IMR-90 (cell line): Measurements from ENCODE around the gene CAMK2G. TPM values are rescaled to one million over a fixed set of nuclear protein-coding genes. Genes with fewer than 3 reads are reported as not detected.

ENCODE experiments used
- ATAC-seq: fragments of 200-7000 bp; cut with Tn5 transposase; 2 replicates; pipeline ENCODE4 v1.9.1; 2020; ENCODE audit warnings: low read depth, mild to moderate bottlenecking, moderate library complexity
- BruUV-seq: library from RNA; stranded (reverse); fragments of 400-500 nt; replicated peaks from 2 replicates; lab custom pipeline; 2021; lab: Mats Ljungman, UMichigan
- CTCF ChIA-PET: fragments of 300-600 bp; formaldehyde crosslinking; extraction: SDS; loops from one replicate; lab custom pipeline; 2021; ENCODE audit warnings: antibody characterized with exemption; lab: Yijun Ruan, JAX
- POLR2A ChIA-PET: fragments of 300-600 bp; sonication (Branson Sonifier 250); formaldehyde crosslinking; loops from one replicate; lab custom pipeline; 2022; ENCODE audit warnings: antibody characterized with exemption; ENCODE audit not compliant: unreplicated experiment; lab: Charles Lee
- DNase-seq: peaks from one replicate; pipeline ENCODE4 v3.0.0; 2013
- H2AFZ ChIP-seq: replicated peaks from 2 replicates; pipeline ENCODE3; 2013; ENCODE audit warnings: low read length, mild to moderate bottlenecking; ENCODE audit not compliant: poor library complexity
- H2AK5ac ChIP-seq: 2 replicates; pipeline ENCODE4 v1.6.1; 2013; ENCODE audit warnings: low read depth, low read length, inconsistent platforms
- H2AK9ac ChIP-seq: replicated peaks from 2 replicates; pipeline ENCODE3; 2013; ENCODE audit warnings: mild to moderate bottlenecking, low read depth, low read length, moderate library complexity; ENCODE audit not compliant: poor library complexity
- H2BK120ac ChIP-seq: 2 replicates; pipeline ENCODE4 v1.6.1; 2013; ENCODE audit warnings: low read depth, low read length, inconsistent platforms
- H2BK15ac ChIP-seq: 3 replicates; pipeline ENCODE4 v1.6.1; 2013; ENCODE audit warnings: low read depth, low read length, inconsistent platforms
- H2BK20ac ChIP-seq: 2 replicates; pipeline ENCODE4 v1.6.1; 2013; ENCODE audit warnings: low read depth, mild to moderate bottlenecking, inconsistent platforms, low read length, moderate library complexity
- H2BK5ac ChIP-seq: 2 replicates; pipeline ENCODE4 v1.6.1; 2013; ENCODE audit warnings: mild to moderate bottlenecking, low read depth, low read length, inconsistent platforms; ENCODE audit not compliant: poor library complexity, severe bottlenecking
- H3K14ac ChIP-seq: replicated peaks from 2 replicates; pipeline ENCODE4 v1.6.1; 2013; ENCODE audit warnings: low read depth, low read length, inconsistent platforms
- H3K18ac ChIP-seq: 2 replicates; pipeline ENCODE4 v1.6.1; 2013; ENCODE audit warnings: low read depth, low read length, control low read depth
- H3K23ac ChIP-seq: 2 replicates; pipeline ENCODE4 v1.6.1; 2013; ENCODE audit warnings: low read depth, low read length, inconsistent platforms
- H3K27ac ChIP-seq: 2 replicates; pipeline ENCODE4 v1.5.1; 2013; ENCODE audit warnings: mild to moderate bottlenecking, control low read depth, low read length; ENCODE audit not compliant: insufficient read depth
- H3K27me3 ChIP-seq: 2 replicates; pipeline ENCODE4 v1.6.1; 2013; ENCODE audit warnings: low read length; ENCODE audit not compliant: control insufficient read depth, insufficient read depth
- H3K36me3 ChIP-seq: 2 replicates; pipeline ENCODE4 v1.6.1; 2013; ENCODE audit warnings: low read length, mixed read lengths; ENCODE audit not compliant: control insufficient read depth, insufficient read depth
- H3K4ac ChIP-seq: 2 replicates; pipeline ENCODE4 v1.6.1; 2013; ENCODE audit warnings: low read depth, low read length, inconsistent platforms
- H3K4me1 ChIP-seq: 2 replicates; pipeline ENCODE4 v1.6.1; 2013; ENCODE audit warnings: low read length, mixed read lengths; ENCODE audit not compliant: control insufficient read depth, insufficient read depth
- H3K4me2 ChIP-seq: 2 replicates; pipeline ENCODE4 v1.6.1; 2013; ENCODE audit warnings: low read depth, mild to moderate bottlenecking, control low read depth, low read length, moderate library complexity
- H3K4me3 ChIP-seq: 2 replicates; pipeline ENCODE4 v1.5.1; 2013; ENCODE audit warnings: low read depth, mild to moderate bottlenecking, control low read depth, low read length, moderate library complexity; ENCODE audit not compliant: insufficient read depth
- H3K56ac ChIP-seq: 2 replicates; pipeline ENCODE4 v1.6.1; 2013; ENCODE audit warnings: low read length, inconsistent platforms; ENCODE audit not compliant: insufficient read depth; ENCODE audit errors: extremely low read depth
- H3K79me1 ChIP-seq, 2 experiments: 2 replicates each; pipeline ENCODE4 v1.6.1; 2013; ENCODE audit warnings: low read length in 2 of 2, inconsistent platforms in 1 of 2, low read depth in 1 of 2
- H3K9ac ChIP-seq: 2 replicates; pipeline ENCODE4 v1.6.1; 2013; ENCODE audit warnings: low read depth, low read length, control low read depth
- H3K9me1 ChIP-seq: 2 replicates; pipeline ENCODE4 v1.6.1; 2013; ENCODE audit warnings: low read length, inconsistent platforms; ENCODE audit not compliant: insufficient read depth
- H3K9me3 ChIP-seq: 2 replicates; pipeline ENCODE4 v1.6.1; 2013; ENCODE audit warnings: low read length; ENCODE audit not compliant: control insufficient read depth, insufficient read depth
- H4K20me1 ChIP-seq: 2 replicates; pipeline ENCODE4 v1.6.1; 2013; ENCODE audit warnings: low read length, inconsistent platforms; ENCODE audit not compliant: insufficient read depth
- H4K5ac ChIP-seq: 2 replicates; pipeline ENCODE4 v1.6.1; 2013; ENCODE audit warnings: mild to moderate bottlenecking, low read depth, low read length, control low read depth
- H4K8ac ChIP-seq, 2 experiments: 2 replicates each; pipeline ENCODE4 v1.6.1; 2013; ENCODE audit warnings: low read depth in 2 of 2, low read length in 2 of 2, control low read depth in 1 of 2, inconsistent platforms in 1 of 2
- H4K91ac ChIP-seq: 2 replicates; pipeline ENCODE4 v1.6.1; 2013; ENCODE audit warnings: low read depth, low read length, inconsistent platforms; ENCODE audit not compliant: insufficient read depth
- BHLHE40 ChIP-seq: fragments of 150-350 bp; IDR thresholded peaks from 2 replicates; pipeline ENCODE4 v1.6.1; 2016; ENCODE audit warnings: mild to moderate bottlenecking, low read depth, low read length
- CEBPB ChIP-seq: IDR thresholded peaks from 2 replicates; pipeline ENCODE4 v1.6.1; 2012; ENCODE audit warnings: low read depth, low read length, improper control_type of control experiment
- CTCF ChIP-seq: conservative IDR thresholded peaks from 2 replicates; pipeline ENCODE4 v1.5.1; 2012; ENCODE audit warnings: mild to moderate bottlenecking, low read depth, low read length, improper control_type of control experiment
- FOS ChIP-seq: fragments of 150-350 bp; IDR thresholded peaks from 2 replicates; pipeline ENCODE4 v1.6.1; 2016; ENCODE audit warnings: low read depth, low read length
- MAFK ChIP-seq: IDR thresholded peaks from 2 replicates; pipeline ENCODE4 v1.6.1; 2012; ENCODE audit warnings: low read depth, low read length, improper control_type of control experiment
- MAZ ChIP-seq: IDR thresholded peaks from 2 replicates; pipeline ENCODE4 v1.6.1; 2012; ENCODE audit warnings: low read depth, mild to moderate bottlenecking, low read length, improper control_type of control experiment, moderate library complexity, borderline replicate concordance
- MXI1 ChIP-seq: IDR thresholded peaks from 2 replicates; pipeline ENCODE4 v1.6.1; 2012; ENCODE audit warnings: low read depth, mild to moderate bottlenecking, low read length, moderate library complexity, borderline replicate concordance
- NFE2L2 ChIP-seq: fragments of 150-350 bp; IDR thresholded peaks from 2 replicates; pipeline ENCODE4 v1.6.1; 2016; ENCODE audit warnings: low read depth, mild to moderate bottlenecking, low read length
- POLR2A ChIP-seq: IDR thresholded peaks from 2 replicates; pipeline ENCODE4 v1.6.1; 2012; ENCODE audit warnings: mild to moderate bottlenecking, low read depth, low read length
- RAD21 ChIP-seq: IDR thresholded peaks from 2 replicates; pipeline ENCODE4 v1.6.1; 2012; ENCODE audit warnings: low read length, improper control_type of control experiment
- RCOR1 ChIP-seq: IDR thresholded peaks from 2 replicates; pipeline ENCODE4 v1.6.1; 2012; ENCODE audit warnings: mild to moderate bottlenecking, low read length, improper control_type of control experiment; ENCODE audit not compliant: insufficient replicate concordance
- RFX5 ChIP-seq: IDR thresholded peaks from 2 replicates; pipeline ENCODE4 v1.8.0; 2012; ENCODE audit warnings: low read depth, mild to moderate bottlenecking, low read length, moderate library complexity
- SMC3 ChIP-seq: fragments of 150-350 bp; IDR thresholded peaks from 2 replicates; pipeline ENCODE4 v1.6.1; 2016; ENCODE audit warnings: low read depth, mild to moderate bottlenecking, antibody characterized with exemption, low read length, moderate library complexity
- USF2 ChIP-seq: fragments of 150-350 bp; IDR thresholded peaks from 2 replicates; pipeline ENCODE4 v1.6.1; 2017; ENCODE audit warnings: mild to moderate bottlenecking, antibody characterized with exemption, low read length, low read depth
- WGBS, 2 experiments: methylation state at CpG; one replicate each; pipeline versions ENCODE4 v1.1.5 to v1.1.7; 2013; ENCODE audit warnings: missing lambda C conversion rate in 2 of 2; ENCODE audit not compliant: insufficient read length in 1 of 2; ENCODE audit errors: extremely low coverage in 2 of 2; 5-methylcytosine and 5-hydroxymethylcytosine counted together
- dilution Hi-C: fragments of 300-500 bp; cut with HindIII; formaldehyde crosslinking; loops from one replicate; pipeline ENCODE4 v1.14.3; 2018; ENCODE audit warnings: low sequenced_read_pairs; ENCODE audit not compliant: unreplicated experiment
- in situ Hi-C: fragments of 300-500 bp; cut with MboI; formaldehyde crosslinking; loops from 3 replicates; pipeline ENCODE4 v1.14.3; 2019; ENCODE audit warnings: low sequenced_read_pairs, inconsistent platforms, mixed read lengths
- intact Hi-C: fragments of 100-400 bp; cut with micrococcal nuclease; formaldehyde crosslinking; loops from 2 replicates; pipeline ENCODE4 v1.10.0; 2022
- polyA plus RNA-seq, 3 experiments: library from polyadenylated mRNA; depleted of rRNA; stranded (reverse); fragments of >200 nt; gene quantifications; 2 replicates each; pipeline ENCODE4 v1.2.3, GENCODE V29; 2012; ENCODE audit warnings: low replicate concordance in 1 of 3
- total RNA-seq: library from RNA; depleted of rRNA; stranded (reverse); fragments of >200 nt; gene quantifications from 2 replicates; pipeline ENCODE4 v1.2.3, GENCODE V29; 2012

The CAMK2G gene
- total and polyA plus RNA-seq, 2 of the 4 experiments (the other 2 are of a cell fraction): 20.4 to 25.4 TPM

- dilution Hi-C loops: no loop called here
- H3K4me1 ChIP-seq: peaks cover 3% of the 10 kb centered on the region
- POLR2A ChIA-PET: no interaction called here
- TF ChIP-seq RCOR1: no peak
- TF ChIP-seq RFX5: no peak
- no peak for TF ChIP-seq BHLHE40
- no peak for TF ChIP-seq FOS
- no peak for TF ChIP-seq POLR2A
- no peak for TF ChIP-seq USF2
- no peak for TF ChIP-seq CTCF
- TF ChIP-seq CEBPB: no peak
- TF ChIP-seq RAD21: no peak
- TF ChIP-seq MXI1: no peak
- no peak for TF ChIP-seq NFE2L2
- no peak for TF ChIP-seq MAZ
- no peak for TF ChIP-seq SMC3
- no peak for TF ChIP-seq MAFK
Observed at GRCh38 chr10:73865459-73866442, 8.6 kb downstream of the CAMK2G start.

More at GRCh38 chr10:73865459-73866442, 8.6 kb downstream of the CAMK2G start:
- H3K27me3 ChIP-seq: no peaks in the 10 kb centered on the region
- no peak overlapping the region for H3K18ac ChIP-seq
- no peak overlapping the region for H4K8ac ChIP-seq
- no peak overlapping the region for H2BK20ac ChIP-seq
- peaks cover 38% of the 10 kb centered on the region for H3K36me3 ChIP-seq
- no peak overlapping the region for H3K4me2 ChIP-seq
- no peak overlapping the region for H3K9ac ChIP-seq
- no peak overlapping the region for H3K4me3 ChIP-seq
- no peak overlapping the region for H2BK120ac ChIP-seq
- intact Hi-C loops: no loop called here
- H2AFZ ChIP-seq: no peak overlapping the region
- WGBS, 2 experiments: 82% methylated on average over 4 of the region's 11 CpGs; no CpG with 5 or more reads in 1 of the 2 experiments
- no peak overlapping the region for H4K91ac ChIP-seq
- H2BK5ac ChIP-seq: no peak overlapping the region
- H2BK15ac ChIP-seq: no peak overlapping the region
- H3K4ac ChIP-seq: no peak overlapping the region
- H2AK5ac ChIP-seq: no peak overlapping the region
- H3K9me1 ChIP-seq: peaks cover 8% of the 10 kb centered on the region
- H3K9me3 ChIP-seq: no peaks in the 10 kb centered on the region
- H3K27ac ChIP-seq: no peak overlapping the region
- H4K20me1 ChIP-seq: peaks cover 26% of the 10 kb centered on the region
- H3K14ac ChIP-seq: no peak overlapping the region
- no peak overlapping the region for H3K23ac ChIP-seq
- no peak overlapping the region for H2AK9ac ChIP-seq
- no peak for ATAC-seq
- in situ Hi-C loops: no loop called here
- no peak overlapping the region for H3K56ac ChIP-seq
- no peak for DNase-seq
- BruUV-seq: no TSS peak
- H4K5ac ChIP-seq: no peak overlapping the region
- H3K79me1 ChIP-seq: peaks cover 22 to 66% of the 10 kb centered on the region in 2 experiments
- CTCF ChIA-PET: no interaction called here
